ENCODE data around the gene ZIC3.

The ZIC3 gene

DNA sequence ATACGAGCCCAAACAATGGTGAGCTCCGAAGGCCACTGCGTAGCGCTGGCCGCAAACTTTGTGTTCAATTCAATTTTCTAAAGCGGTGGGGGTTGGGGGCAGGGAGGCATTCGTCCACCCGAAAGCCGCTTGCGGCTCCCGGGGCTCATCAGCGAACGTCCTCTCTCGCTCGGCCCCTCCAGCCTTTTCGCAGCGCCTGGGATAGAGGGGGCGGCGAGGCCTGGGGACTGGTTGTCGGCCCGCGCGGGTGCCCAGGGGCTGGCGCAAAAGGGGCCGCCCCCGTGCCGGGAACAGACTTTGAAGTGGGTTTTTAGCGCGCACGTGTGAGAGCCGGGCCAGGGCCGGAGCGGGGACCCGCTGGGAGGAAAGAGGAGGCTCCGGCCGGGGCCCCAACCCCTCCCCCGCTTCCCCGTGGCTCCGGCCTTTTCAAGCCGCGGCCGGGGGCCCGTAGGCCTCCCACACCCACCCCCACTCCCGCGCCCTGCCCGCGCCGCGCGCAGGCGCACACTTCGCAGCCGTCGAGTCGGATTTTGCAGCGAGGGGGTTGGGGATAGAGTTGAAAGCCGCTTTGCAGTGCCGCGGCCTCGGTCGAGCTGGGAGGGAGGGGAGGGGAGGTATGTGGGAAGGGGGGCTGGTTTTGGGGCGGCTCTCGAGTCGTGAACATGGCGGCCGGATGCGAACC, 8.3 kb downstream of the ZIC3 start:
- DNase-seq (ENCODE audit: low read depth in 2 of 2) = no peak

GRCh38 chrX:137574784-137575293, 8.9 kb downstream of the ZIC3 start:
- no peak for DNase-seq (ENCODE audit: low read depth in 2 of 2)

DNA sequence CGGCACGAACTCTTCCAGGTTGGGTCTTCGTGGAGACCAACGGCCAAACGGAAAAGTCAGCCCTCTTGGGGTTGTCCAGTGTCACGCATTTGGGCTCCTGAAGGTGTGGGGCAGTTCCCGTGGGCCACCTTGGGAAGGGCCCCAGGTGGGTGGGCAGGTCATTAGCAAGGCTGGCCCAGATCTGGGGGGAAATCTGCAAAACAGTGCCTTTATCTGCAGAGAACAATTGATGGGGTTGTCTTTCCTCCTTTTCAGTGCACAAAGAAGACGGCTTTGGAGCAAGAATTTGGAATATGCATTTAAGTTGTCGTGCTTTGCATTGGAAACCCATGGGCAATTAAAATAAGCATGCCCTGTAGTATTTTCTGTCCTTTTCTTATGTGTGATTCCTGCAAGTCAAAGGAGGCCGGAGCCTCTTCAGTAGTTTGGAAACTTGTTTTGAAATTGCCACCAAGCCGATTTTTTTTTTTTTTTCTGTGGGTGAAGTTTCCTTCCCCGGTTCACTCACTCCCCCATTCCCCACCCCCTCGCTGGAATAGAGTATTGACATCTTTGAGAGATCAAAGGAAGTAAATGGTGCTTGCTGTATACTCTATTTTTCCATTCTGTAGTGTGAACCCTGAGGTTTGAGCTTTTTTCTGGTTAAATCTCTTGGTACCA, 9.8 kb downstream of the ZIC3 start:
- DNase-seq (ENCODE audit: low read depth in 2 of 2) = no peak

- no peak for DNase-seq (ENCODE audit: low read depth in 2 of 2)
Measured at GRCh38 chrX:137587151-137587550, 21.2 kb downstream of the ZIC3 start.

- no peak for DNase-seq (ENCODE audit: low read depth in 2 of 2)
Measured at GRCh38 chrX:137600769-137601168, 34.8 kb downstream of the ZIC3 start.

Measured in stimulated activated CD8-positive, alpha-beta memory T cell treated with anti-CD3 and anti-CD28 coated beads, Interleukin-2, amount 100 ng/mL, for 1 hour (primary cell).